ENCODE measurements around the gene RPL41.

The RPL41 gene

GRCh38 chr12:56150563-56150962, 34.1 kb downstream of the RPL41 start:
- TF ChIP-seq CTCF (IDR thresholded peaks at IDR 0.05; ENCODE audit: borderline replicate concordance, insufficient read depth, low read depth, low read length) = no peak
- H3K4me3 ChIP-seq (ENCODE audit: low read depth, low read length) = no peak overlapping the region

- peak; percentile 69 for TF ChIP-seq CTCF (IDR thresholded peaks at IDR 0.05; ENCODE audit: borderline replicate concordance, insufficient read depth, low read depth, low read length)
- peak overlapping the region; percentile 73 for H3K4me3 ChIP-seq (ENCODE audit: low read depth, low read length)
Measured at GRCh38 chr12:56151672-56152131, 35.3 kb downstream of the RPL41 start.

GRCh38 chr12:56152132-56152755, 35.8 kb downstream of the RPL41 start, which contains the start of gene MYL6B:
MYL6B (plus strand) TSS chr12:56152587; CDS start chr12:56153919, 1,332 bp downstream.
- no peak for TF ChIP-seq CTCF (IDR thresholded peaks at IDR 0.05; ENCODE audit: borderline replicate concordance, insufficient read depth, low read depth, low read length)
- peak within 1 kb of the TSS; percentile 73 for H3K4me3 ChIP-seq (ENCODE audit: low read depth, low read length)

GRCh38 chr12:56152756-56153677, 36.6 kb downstream of the RPL41 start:
- H3K4me3 ChIP-seq (ENCODE audit: low read depth, low read length) = peak overlapping the region; percentile 73
- TF ChIP-seq CTCF (IDR thresholded peaks at IDR 0.05; ENCODE audit: borderline replicate concordance, insufficient read depth, low read depth, low read length) = no peak

GRCh38 chr12:56153678-56154065, 37.2 kb downstream of the RPL41 start:
- no peak overlapping the region for H3K4me3 ChIP-seq (ENCODE audit: low read depth, low read length)
- no peak for TF ChIP-seq CTCF (IDR thresholded peaks at IDR 0.05; ENCODE audit: borderline replicate concordance, insufficient read depth, low read depth, low read length)

GRCh38 chr12:56154246-56154771, 37.9 kb downstream of the RPL41 start:
- no peak overlapping the region for H3K4me3 ChIP-seq (ENCODE audit: low read depth, low read length)
- TF ChIP-seq CTCF (IDR thresholded peaks at IDR 0.05; ENCODE audit: borderline replicate concordance, insufficient read depth, low read depth, low read length) = no peak

All from GM12875 (cell line).